Testis (tissue), 3 donors: ENCODE data around the gene SLC2A5. TPM values are rescaled to one million over a fixed set of nuclear protein-coding genes. Genes with fewer than 3 reads are reported as not detected.
"Not testable (repeated sequence)": the region's sequence is repeated elsewhere in the genome, so short reads cannot be mapped to it uniquely, and the experiment has no call there.

Source experiments
- DNase-seq: peaks from one replicate; pipeline ENCODE4 v3.0.0-alpha.2; 2019
- H3K27ac ChIP-seq, 2 donors: fragments of 200-600 bp; sonication (generic); one replicate each; pipeline ENCODE4 v1.5.1; 2019
- H3K27me3 ChIP-seq: fragments of 200-600 bp; sonication (generic); one replicate; pipeline ENCODE4 v1.5.1; 2019
- H3K36me3 ChIP-seq: fragments of 200-600 bp; sonication (generic); one replicate; pipeline ENCODE4 v1.5.1; 2017; ENCODE audit warnings: low read depth; ENCODE audit errors: missing control alignments
- H3K4me1 ChIP-seq: fragments of 200-600 bp; sonication (generic); one replicate; pipeline ENCODE4 v1.5.1; 2019
- H3K4me3 ChIP-seq, 2 donors: fragments of 200-600 bp; sonication (generic); one replicate each; pipeline ENCODE4 v1.5.1; 2017 to 2019
- H3K9me3 ChIP-seq: fragments of 200-600 bp; sonication (generic); one replicate; pipeline ENCODE4 v1.5.1; 2017
- CTCF ChIP-seq, 3 experiments: fragments of 450-650 bp in 2 of 3; fragments of 200-600 bp in 1 of 3; sonication (generic) in 1 of 3; IDR thresholded peaks; one replicate each; pipeline ENCODE4 v1.5.1; 2016 to 2019; ENCODE audit warnings: antibody characterized with exemption in 3 of 3, mild to moderate bottlenecking in 2 of 3, moderate library complexity in 1 of 3
- POLR2A ChIP-seq: fragments of 450-650 bp; IDR thresholded peaks from one replicate; pipeline ENCODE4 v1.6.1; 2017; ENCODE audit warnings: antibody characterized with exemption, mild to moderate bottlenecking, moderate library complexity
- WGBS, 2 donors: methylation state at CpG; one replicate each; pipeline ENCODE4 v1.1.5; 2018; 5-methylcytosine and 5-hydroxymethylcytosine counted together
- intact Hi-C: fragments of 100-400 bp; cut with DNase I; formaldehyde crosslinking; loops from one replicate; pipeline ENCODE4 v1.15.1; 2023; ENCODE audit warnings: low total_unique reads
- polyA plus RNA-seq: library from polyadenylated mRNA; stranded (reverse); fragments of 350-450 nt; fragmentation: Illumina TruSeq; extraction: RNeasy Lipid Tissue Mini Kit (QIAGEN cat#74804); gene quantifications from one replicate; pipeline ENCODE4 v1.2.3, GENCODE V29; 2014; ENCODE audit warnings: low read depth, low replicate concordance; ENCODE audit not compliant: insufficient read depth
- total RNA-seq, 2 donors: library from RNA; depleted of rRNA; stranded (reverse); fragments of >200 nt; gene quantifications; one replicate each; pipeline ENCODE4 v1.2.3, GENCODE V29; 2016

SLC2A5 gene
- total and polyA plus RNA-seq, 3 donors from 2014 or later: 74.1 to 230 (median 90.5) TPM

GRCh38 chr1:9100471-9101043 is 31.1 kb upstream of the SLC2A5 start:
- no peak overlapping the region for H3K27ac ChIP-seq
- no peak for TF ChIP-seq CTCF (IDR thresholded peaks at IDR 0.05)
- TF ChIP-seq POLR2A: no peak
- H3K9me3 ChIP-seq: no peaks in the 10 kb centered on the region
- no peaks in the 10 kb centered on the region for H3K27me3 ChIP-seq
- H3K36me3 ChIP-seq: no peaks in the 10 kb centered on the region
- no peak for DNase-seq
- WGBS, 2 donors: 93% methylated on average over 8 of the region's 8 CpGs
- intact Hi-C loops: no loop called here
- H3K4me1 ChIP-seq: no peaks in the 10 kb centered on the region
- H3K4me3 ChIP-seq: no peak overlapping the region

GRCh38 chr1:9099555-9099954 is 30.1 kb upstream of the SLC2A5 start:
- Histone ChIP-seq H3K9me3 (no peaks in the 10 kb centered on the region), H3K27me3 (no peaks in the 10 kb centered on the region), H3K27ac (no peak overlapping the region), H3K4me3 (no peak overlapping the region), H3K36me3 (no peaks in the 10 kb centered on the region), H3K4me1 (no peaks in the 10 kb centered on the region)
- DNase-seq: no peak
- intact Hi-C loops: loop anchor here (10.0 kb wide), 1 partner anchor 95 kb away; no protein-coding TSS in a partner anchor
- WGBS, 2 donors: 72 to 75% methylated on average over 5 to 7 of the region's 7 CpGs
- TF ChIP-seq CTCF (IDR thresholded peaks at IDR 0.05) (no peak), POLR2A (no peak)

- DNase-seq: no peak
- WGBS, 2 donors: 76 to 91% methylated on average over 12 to 13 of the region's 13 CpGs
- H3K4me3 ChIP-seq: no peak overlapping the region
- TF ChIP-seq POLR2A (no peak), CTCF (IDR thresholded peaks at IDR 0.05) (no peak)
- no peaks in the 10 kb centered on the region for H3K36me3 ChIP-seq
- no peaks in the 10 kb centered on the region for H3K9me3 ChIP-seq
- H3K27ac ChIP-seq: no peak overlapping the region
- intact Hi-C loops: loop anchor here (10.0 kb wide), 1 partner anchor 93 kb away; no protein-coding TSS in a partner anchor
- H3K27me3 ChIP-seq: no peaks in the 10 kb centered on the region
- no peaks in the 10 kb centered on the region for H3K4me1 ChIP-seq
These were observed 28.7 kb upstream of the SLC2A5 start for GRCh38 chr1:9097947-9098705.

GRCh38 chr1:9095818-9096217 is 26.4 kb upstream of the SLC2A5 start:
- H3K4me1 ChIP-seq: no peaks in the 10 kb centered on the region
- TF ChIP-seq POLR2A: no peak
- no peak for TF ChIP-seq CTCF (IDR thresholded peaks at IDR 0.05)
- H3K9me3 ChIP-seq: no peaks in the 10 kb centered on the region
- H3K27me3 ChIP-seq: no peaks in the 10 kb centered on the region
- no peak overlapping the region for H3K4me3 ChIP-seq
- DNase-seq: no peak
- 94 to 98% methylated on average over 2 of the region's 2 CpGs for WGBS, 2 donors
- intact Hi-C loops: loop anchor here (10.0 kb wide), 1 partner anchor 91 kb away; no protein-coding TSS in a partner anchor
- no peak overlapping the region for H3K27ac ChIP-seq
- H3K36me3 ChIP-seq: no peaks in the 10 kb centered on the region

- intact Hi-C loops: loop anchor here (10.0 kb wide), 1 partner anchor 89 kb away; no protein-coding TSS in a partner anchor
- not testable (repeated sequence) for H3K36me3 ChIP-seq, H3K27ac ChIP-seq, H3K4me1 ChIP-seq, H3K9me3 ChIP-seq, DNase-seq, H3K4me3 ChIP-seq, H3K27me3 ChIP-seq
- 89 to 90% methylated on average over 17 to 18 of the region's 18 CpGs for WGBS, 2 donors
These were observed 24.7 kb upstream of the SLC2A5 start for GRCh38 chr1:9093996-9094595.
